Choroid plexus epithelial cell (primary cell): ENCODE results near the gene SRPK1.

Experiments
- DNase-seq: peaks from one replicate; pipeline ENCODE4 v3.0.0-alpha.2; 2010; ENCODE audit warnings: low read depth
- H3K4me3 ChIP-seq: 2 replicates; pipeline ENCODE4 v1.5.1; 2011; ENCODE audit warnings: low read depth, mild to moderate bottlenecking, control low read depth, low read length, moderate library complexity
- TF ChIP-seq, protein P1 (sequence below): conservative IDR thresholded peaks from 2 replicates; pipeline ENCODE4 v1.5.1; 2011; ENCODE audit warnings: low read depth, mild to moderate bottlenecking, control low read depth, inconsistent platforms, low read length, moderate library complexity

The SRPK1 gene

DNA sequence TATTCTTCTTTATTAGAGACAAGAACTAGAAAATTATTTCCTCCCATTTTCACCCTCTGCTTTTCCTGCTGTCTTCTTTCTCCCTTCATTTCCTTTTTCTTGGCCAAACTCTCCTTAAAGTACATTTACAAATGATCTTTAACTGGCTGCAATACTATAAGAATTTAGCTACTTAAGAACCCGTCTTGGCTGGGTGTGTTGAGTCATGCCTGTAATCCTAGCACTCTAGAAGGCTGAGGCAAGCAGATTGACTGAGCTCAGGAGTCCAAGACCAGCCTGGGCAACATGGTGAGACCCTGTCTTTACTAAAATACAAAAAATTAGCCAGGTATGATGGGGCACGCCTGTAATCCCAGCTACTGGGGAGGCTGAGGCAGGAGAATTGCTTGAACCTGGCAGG, 39.3 kb upstream of the SRPK1 start:
- TF ChIP-seq, protein P1, sequence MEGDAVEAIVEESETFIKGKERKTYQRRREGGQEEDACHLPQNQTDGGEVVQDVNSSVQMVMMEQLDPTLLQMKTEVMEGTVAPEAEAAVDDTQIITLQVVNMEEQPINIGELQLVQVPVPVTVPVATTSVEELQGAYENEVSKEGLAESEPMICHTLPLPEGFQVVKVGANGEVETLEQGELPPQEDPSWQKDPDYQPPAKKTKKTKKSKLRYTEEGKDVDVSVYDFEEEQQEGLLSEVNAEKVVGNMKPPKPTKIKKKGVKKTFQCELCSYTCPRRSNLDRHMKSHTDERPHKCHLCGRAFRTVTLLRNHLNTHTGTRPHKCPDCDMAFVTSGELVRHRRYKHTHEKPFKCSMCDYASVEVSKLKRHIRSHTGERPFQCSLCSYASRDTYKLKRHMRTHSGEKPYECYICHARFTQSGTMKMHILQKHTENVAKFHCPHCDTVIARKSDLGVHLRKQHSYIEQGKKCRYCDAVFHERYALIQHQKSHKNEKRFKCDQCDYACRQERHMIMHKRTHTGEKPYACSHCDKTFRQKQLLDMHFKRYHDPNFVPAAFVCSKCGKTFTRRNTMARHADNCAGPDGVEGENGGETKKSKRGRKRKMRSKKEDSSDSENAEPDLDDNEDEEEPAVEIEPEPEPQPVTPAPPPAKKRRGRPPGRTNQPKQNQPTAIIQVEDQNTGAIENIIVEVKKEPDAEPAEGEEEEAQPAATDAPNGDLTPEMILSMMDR: no peak
- DNase-seq: peak; percentile 61
- no peak overlapping the region for H3K4me3 ChIP-seq

DNA sequence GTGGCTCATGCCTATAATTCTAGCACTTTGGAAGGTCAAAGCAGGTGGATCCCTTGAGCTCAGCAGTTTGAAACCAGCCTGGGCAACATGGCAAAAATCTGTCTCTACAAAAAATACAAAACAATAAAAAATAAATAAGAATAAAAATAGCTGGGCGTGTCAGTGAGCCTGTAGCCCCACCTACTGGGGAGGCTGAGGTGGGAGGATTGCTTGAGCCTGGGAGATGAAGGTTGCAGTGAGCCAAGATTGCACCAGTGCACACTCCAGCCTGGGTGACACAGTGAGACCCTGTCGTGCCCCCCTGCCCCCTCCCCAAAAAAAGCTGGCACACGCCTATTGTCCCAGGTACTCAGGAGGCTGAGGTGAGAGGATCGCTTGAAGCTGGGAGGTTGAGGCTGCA, 35.1 kb upstream of the SRPK1 start:
- H3K4me3 ChIP-seq: no peak overlapping the region
- DNase-seq: no peak
- TF ChIP-seq, protein P1: peak; percentile 42

DNA sequence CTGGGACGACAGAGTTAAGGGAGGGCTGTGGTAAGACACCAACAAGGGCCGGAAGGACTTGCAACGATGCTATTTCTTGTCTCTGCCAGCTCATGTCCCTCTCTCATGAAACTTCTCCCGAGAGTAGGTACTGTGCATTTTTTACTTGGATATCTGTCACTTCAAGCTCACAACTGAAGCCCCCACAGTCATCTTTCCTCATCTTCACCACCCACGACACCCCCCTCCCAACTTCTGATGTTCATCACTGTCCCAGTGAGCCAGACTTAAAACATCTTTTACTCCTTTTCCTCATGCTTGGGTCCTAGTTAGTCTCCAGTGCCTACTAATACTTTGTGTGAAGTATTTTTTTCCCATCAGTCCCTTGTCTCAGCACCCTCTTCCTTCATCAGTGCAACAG, 34.6 kb upstream of the SRPK1 start:
- no peak for DNase-seq
- no peak overlapping the region for H3K4me3 ChIP-seq
- TF ChIP-seq, protein P1: no peak

DNA sequence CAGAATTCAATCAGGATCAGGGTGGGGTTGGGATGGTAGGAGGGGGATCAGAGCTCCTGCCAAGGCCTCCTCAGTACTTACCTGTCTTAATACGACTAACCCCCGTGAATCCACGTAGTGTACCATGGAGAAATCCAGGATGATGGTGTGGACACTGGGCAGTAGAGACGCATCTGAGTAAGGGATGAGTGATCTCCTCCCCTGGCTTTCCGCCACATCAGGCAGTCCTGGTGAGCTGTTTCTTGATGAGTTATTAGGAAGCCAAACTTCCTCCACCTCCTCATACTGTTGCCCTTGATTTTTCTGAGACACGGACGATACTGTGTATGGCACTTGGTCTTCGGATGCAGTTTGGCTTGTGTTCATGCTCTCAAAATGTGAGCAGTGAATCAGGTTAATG, 34.2 kb upstream of the SRPK1 start:
- TF ChIP-seq, protein P1: no peak
- no peak for DNase-seq
- no peak overlapping the region for H3K4me3 ChIP-seq

DNA sequence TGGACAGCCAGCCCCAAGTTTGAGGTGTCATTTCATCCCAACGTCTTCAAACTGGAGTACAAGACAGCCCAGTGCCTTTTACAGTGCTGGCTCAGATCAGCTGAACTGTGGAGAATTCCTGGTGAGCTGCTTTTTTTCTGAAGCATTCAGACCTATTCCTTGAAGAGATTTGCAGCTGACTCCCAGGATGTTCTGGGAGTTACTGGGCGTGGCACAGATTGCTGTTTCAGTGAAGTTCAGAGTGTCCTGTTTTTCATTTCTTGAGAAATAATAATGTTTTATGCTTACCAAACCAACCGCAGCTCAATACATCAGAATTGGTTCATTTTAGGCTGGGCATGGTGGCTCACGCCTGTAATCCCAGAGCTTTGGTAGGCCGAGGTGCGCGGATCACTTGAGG, 33.4 kb upstream of the SRPK1 start:
- no peak for DNase-seq
- H3K4me3 ChIP-seq: no peak overlapping the region
- TF ChIP-seq, protein P1: no peak

DNA sequence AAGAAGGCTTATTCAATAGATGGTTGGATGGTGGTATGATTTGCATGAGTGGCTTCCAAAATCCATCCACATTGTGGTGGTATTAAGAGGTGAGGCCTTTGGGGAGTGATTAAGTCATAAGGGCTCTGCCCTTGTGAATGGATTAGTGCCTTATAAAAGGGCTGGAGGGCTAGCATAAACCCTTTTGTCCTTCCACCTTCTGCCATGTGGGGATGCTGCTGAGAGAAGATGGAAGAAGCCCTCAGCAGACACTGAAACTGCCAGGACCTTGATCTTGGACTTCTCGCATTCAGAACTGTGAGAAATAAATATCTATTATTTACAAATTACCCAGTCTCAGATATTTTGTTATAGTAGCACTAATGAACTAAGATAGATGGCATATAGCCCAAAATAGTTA, 27.8 kb upstream of the SRPK1 start:
- TF ChIP-seq, protein P1: peak; percentile 69
- H3K4me3 ChIP-seq: no peak overlapping the region
- DNase-seq: peak; percentile 60

DNA sequence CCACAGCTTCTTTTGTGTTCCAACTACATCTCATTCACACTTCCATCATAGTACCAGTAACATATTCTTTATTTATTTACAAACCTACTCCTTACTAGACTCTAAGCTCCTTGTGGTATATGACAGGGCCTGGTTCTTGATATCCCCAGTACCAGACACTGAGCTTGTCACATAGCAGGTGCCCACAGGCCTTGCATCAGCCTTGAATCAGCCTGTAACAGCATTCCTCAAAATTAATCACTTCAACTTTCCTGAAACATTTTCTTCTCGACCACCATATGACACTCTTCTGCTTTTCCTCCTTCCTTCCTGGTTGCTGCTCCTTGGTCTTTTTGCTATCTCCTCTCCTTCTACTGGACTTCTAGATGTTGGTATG, 24.7 kb upstream of the SRPK1 start:
- no peak for DNase-seq
- TF ChIP-seq, protein P1: no peak
- H3K4me3 ChIP-seq: no peak overlapping the region
